Keratinocyte (primary cell): ENCODE data around the gene KRR1.

Experiments
- CTCF ChIP-seq, 3 experiments: IDR thresholded peaks in 1 of 3; conservative IDR thresholded peaks in 1 of 3; optimal IDR thresholded peaks in 1 of 3; 2 replicates in 2 of 3; 3 replicates in 1 of 3; pipeline versions ENCODE3 to v1.5.1; 2011; ENCODE audit warnings: low read length in 3 of 3, mild to moderate bottlenecking in 3 of 3, moderate library complexity in 2 of 3, control low read depth in 1 of 3, inconsistent platforms in 1 of 3; ENCODE audit not compliant: insufficient read depth in 2 of 3; ENCODE audit errors: extremely low read depth in 1 of 3
- EZH2 ChIP-seq: IDR thresholded peaks from one replicate; pipeline ENCODE4 v1.6.1; 2012; ENCODE audit warnings: inconsistent platforms, mild to moderate bottlenecking, low read length, moderate library complexity

DNA sequence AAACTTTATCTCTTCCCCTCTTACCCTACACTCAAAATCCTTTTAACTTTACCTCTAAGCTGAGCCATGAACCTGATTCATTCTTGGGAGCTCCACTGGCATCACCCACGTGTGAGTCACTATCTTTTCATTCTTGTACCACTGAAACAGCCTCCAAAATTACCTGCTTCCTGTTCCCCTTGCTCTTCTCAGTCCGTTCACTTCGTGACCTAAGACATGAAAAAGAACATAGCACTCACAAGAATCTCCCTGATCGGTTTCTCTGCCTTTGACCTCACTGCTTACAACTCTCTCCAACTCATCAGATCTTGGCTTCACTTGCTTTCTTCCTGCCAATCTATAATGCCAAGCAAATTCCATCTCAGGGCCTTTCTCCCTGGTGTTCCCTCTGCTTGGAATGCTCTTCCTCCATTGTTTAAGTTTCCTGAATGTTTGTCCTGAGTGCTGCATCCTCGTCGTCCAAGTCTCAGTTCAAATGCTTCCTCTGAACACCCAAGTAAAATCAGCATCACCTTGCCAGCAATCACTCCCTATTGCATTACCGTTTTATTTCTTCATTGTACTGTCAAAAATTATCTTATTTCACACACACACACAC lies 21.7 kb downstream of the KRR1 start:
- TF ChIP-seq CTCF (optimal IDR thresholded peaks at IDR 0.05 in 1 of 3, IDR thresholded peaks at IDR 0.05 in 1 of 3, conservative IDR thresholded peaks at IDR 0.05 in 1 of 3; ENCODE audit: extremely low read depth in 1 of 3, insufficient read depth in 2 of 3, low read length in 3 of 3) (no peak), EZH2 (no peak)
